Thyroid gland (tissue), 4 donors: ENCODE results near the gene CD302.

Source experiments
- CTCF ChIP-seq, 6 experiments: fragments of 200-600 bp in 3 of 6; fragments of 450-650 bp in 3 of 6; sonication (generic) in 3 of 6; IDR thresholded peaks; one replicate each; pipeline ENCODE4 v1.5.1; 2016 to 2019; ENCODE audit warnings: antibody characterized with exemption in 6 of 6, mild to moderate bottlenecking in 2 of 6, inconsistent platforms in 1 of 6, moderate library complexity in 1 of 6
- POLR2A ChIP-seq, 2 donors: fragments of 450-650 bp; IDR thresholded peaks; one replicate each; pipeline ENCODE4 v1.6.1; 2017; ENCODE audit warnings: antibody characterized with exemption in 2 of 2, mild to moderate bottlenecking in 2 of 2, moderate library complexity in 1 of 2

DNA sequence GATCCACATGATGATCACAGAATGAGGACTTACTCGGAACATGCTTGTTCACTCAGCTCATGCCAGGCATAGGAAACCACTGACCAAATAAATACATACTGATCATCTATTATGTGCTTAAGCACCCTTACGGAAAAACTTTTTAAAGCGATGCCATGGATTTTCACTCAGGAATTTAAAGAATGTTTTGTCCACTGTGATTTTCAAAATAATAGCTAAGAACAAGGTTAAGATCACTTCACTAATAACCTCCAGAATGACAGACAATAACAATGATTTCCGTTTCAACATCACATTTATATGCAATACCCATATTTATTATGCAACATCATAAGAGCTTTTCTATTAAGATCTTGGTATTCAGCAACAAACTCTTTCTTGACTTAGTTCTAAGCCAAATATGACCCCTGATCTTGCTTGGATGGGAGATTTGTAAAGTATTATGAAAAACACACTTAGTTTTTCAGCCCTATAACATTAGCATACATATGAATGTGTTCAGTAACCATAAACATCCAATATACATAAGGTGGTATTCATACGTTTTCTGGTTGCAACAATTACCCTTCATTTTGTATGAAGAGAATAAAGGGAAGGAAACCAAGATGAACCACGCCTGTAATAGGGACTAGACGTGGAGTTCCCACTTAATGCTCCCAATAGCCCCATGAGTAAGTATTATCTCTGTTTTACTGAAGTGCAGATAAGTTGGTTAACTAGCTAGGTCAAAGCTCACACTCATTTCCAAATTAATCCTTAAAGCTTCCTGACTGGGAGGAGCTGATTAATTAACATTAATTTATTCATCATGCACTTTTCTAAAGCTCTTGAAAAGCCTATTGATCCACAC is 1.9 kb downstream of the CD302 start:
- no peak for TF ChIP-seq CTCF (IDR thresholded peaks at IDR 0.05)
- no peak for TF ChIP-seq POLR2A (IDR thresholded peaks at IDR 0.05)
